IPS DF 6.9 (cell line): ENCODE data around the gene BCL2L15.

Source experiments
- DNase-seq: peaks from one replicate; pipeline ENCODE4 v3.0.0-alpha.2; 2013; ENCODE audit warnings: low read depth, low spot score
- H3K27ac ChIP-seq: one replicate; pipeline ENCODE4 v1.5.1; 2013; ENCODE audit warnings: low read length, control low read depth
- H3K27me3 ChIP-seq: 2 replicates; pipeline ENCODE4 v1.6.1; 2013; ENCODE audit warnings: mild to moderate bottlenecking, low read length; ENCODE audit not compliant: control insufficient read depth, insufficient read depth
- H3K36me3 ChIP-seq: 2 replicates; pipeline ENCODE4 v1.6.1; 2013; ENCODE audit warnings: low read length; ENCODE audit not compliant: control insufficient read depth, insufficient read depth
- H3K4me1 ChIP-seq: 2 replicates; pipeline ENCODE4 v1.6.1; 2013; ENCODE audit warnings: low read length; ENCODE audit not compliant: control insufficient read depth, insufficient read depth
- H3K4me3 ChIP-seq: 2 replicates; pipeline ENCODE4 v1.5.1; 2013; ENCODE audit warnings: mild to moderate bottlenecking, low read length
- H3K9me3 ChIP-seq: 2 replicates; pipeline ENCODE4 v1.6.1; 2013; ENCODE audit warnings: low read length, inconsistent platforms; ENCODE audit not compliant: control insufficient read depth, insufficient read depth
- WGBS: extraction: QIAGEN DNeasy Blood & Tissue Kit; methylation state at CpG from one replicate; pipeline ENCODE4 v1.1.7; 2013; ENCODE audit warnings: mixed read lengths, missing lambda C conversion rate; ENCODE audit not compliant: insufficient read length, insufficient coverage; 5-methylcytosine and 5-hydroxymethylcytosine counted together

Gene BCL2L15

DNA sequence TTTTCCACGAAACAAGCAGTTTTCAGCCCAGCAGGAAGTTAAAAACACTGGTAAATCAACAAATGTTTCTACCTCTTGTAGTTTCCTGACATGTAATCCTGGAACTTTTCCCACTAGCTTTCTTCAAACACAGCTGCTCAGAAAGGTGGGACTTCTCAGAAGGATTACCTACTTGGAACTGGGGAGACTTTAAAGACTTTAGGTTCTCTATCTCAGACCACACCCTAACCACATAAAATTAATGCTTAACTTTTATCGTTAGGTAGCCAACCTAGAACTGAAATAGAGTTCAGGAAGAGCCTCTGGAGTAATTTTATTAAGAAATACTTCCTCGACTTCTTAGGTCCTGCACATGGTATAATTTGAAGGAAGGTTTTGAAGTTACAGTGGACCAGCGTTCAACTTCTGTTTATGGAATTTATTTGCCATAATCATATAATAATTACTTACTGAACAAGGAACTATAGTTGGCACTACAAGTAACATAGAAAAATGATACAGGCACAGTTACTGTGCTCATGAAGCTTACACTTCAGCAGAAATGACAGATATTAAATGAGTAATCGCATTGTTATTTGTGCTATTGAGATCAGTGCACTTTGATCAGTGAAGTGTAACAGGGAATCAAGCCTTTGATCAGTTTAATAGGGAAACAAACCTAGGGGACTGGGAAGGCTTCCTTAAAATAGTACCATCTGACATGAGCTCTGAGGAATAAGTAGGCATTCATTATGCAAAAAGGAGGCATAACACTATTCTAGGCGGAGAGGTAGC is at the start of gene BCL2L15:
BCL2L15 (minus strand) TSS at position 180 of the 774 bp plus-strand sequence. CDS start 206 bp downstream, outside the sequence.
- H3K36me3 ChIP-seq = no peaks in the 10 kb centered on the region

DNA sequence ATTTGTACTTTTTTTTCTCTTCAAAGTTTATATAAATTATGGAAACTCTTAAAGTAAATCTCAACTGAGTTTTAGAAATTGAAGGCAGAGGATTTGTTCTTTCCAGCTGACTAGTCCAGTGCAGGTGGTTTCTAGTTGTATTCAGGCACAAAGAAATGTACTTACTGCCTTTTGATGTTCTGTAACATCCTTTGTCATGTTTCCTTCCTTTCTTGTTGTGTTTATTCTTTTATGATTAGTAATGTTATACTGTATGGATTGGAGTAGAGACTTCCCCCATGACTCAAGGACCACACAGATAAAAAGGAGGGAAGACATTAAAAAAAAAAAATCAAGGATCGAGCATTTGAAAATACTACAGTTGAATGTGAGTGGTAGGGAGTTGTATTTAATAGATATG is 49.8 kb upstream of the BCL2L15 start:
- 100% methylated on average over 1 of the region's 1 CpG for WGBS
- H3K27me3 ChIP-seq = no peaks in the 10 kb centered on the region
- no peaks in the 10 kb centered on the region for H3K4me1 ChIP-seq
- H3K9me3 ChIP-seq = no peaks in the 10 kb centered on the region
- no peak overlapping the region for H3K4me3 ChIP-seq
- H3K27ac ChIP-seq = no peak overlapping the region
- no peak for DNase-seq
- H3K36me3 ChIP-seq = peaks cover 8% of the 10 kb centered on the region; the same call in 1 of the 2 replicates

More for the DNA sequence above, at the start of gene BCL2L15:
- Histone ChIP-seq H3K27me3 (no peaks in the 10 kb centered on the region), H3K27ac (no peak within 1 kb of the TSS), H3K4me3 (no peak within 1 kb of the TSS), H3K9me3 (no peaks in the 10 kb centered on the region), H3K4me1 (no peaks in the 10 kb centered on the region)
- WGBS = no CpG with 5 or more reads among the region's 6 CpGs
- no peak for DNase-seq

DNA sequence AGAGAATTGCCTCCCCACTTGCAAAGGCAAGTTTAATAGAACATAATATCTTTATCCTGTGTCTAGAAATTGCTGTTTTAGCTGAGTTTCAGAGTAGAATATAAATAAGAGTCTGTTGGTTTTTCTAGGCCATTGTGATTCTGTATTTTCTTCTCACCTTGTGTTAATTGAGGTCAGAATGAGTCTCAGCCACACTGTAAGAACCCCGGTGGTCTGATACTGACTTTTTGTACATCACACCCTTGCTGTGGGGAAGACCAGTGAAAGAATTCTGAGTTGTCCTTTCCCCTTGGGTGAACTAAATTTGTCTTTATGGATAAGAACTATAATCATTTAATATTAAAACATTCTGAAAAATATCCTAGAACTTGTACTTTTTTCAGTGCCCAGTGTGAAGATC is 48.6 kb upstream of the BCL2L15 start:
- no peak overlapping the region for H3K4me3 ChIP-seq
- no peaks in the 10 kb centered on the region for H3K27me3 ChIP-seq
- no peak overlapping the region for H3K27ac ChIP-seq
- no peak for DNase-seq
- WGBS = no CpG with 5 or more reads among the region's 1 CpG
- H3K4me1 ChIP-seq = no peaks in the 10 kb centered on the region
- no peaks in the 10 kb centered on the region for H3K9me3 ChIP-seq
- H3K36me3 ChIP-seq = peaks cover 5% of the 10 kb centered on the region; the same call in 1 of the 2 replicates

GRCh38 chr1:113935176-113935575 is 47.8 kb upstream of the BCL2L15 start:
- H3K27ac ChIP-seq = no peak overlapping the region

GRCh38 chr1:113934511-113935055 is 47.2 kb upstream of the BCL2L15 start:
- no peaks in the 10 kb centered on the region for H3K4me1 ChIP-seq
- DNase-seq = no peak
- no peaks in the 10 kb centered on the region for H3K36me3 ChIP-seq
- no CpG with 5 or more reads among the region's 5 CpGs for WGBS
- H3K9me3 ChIP-seq = no peaks in the 10 kb centered on the region
- no peak overlapping the region for H3K4me3 ChIP-seq
- no peak overlapping the region for H3K27ac ChIP-seq
- H3K27me3 ChIP-seq = no peaks in the 10 kb centered on the region

More at GRCh38 chr1:113935176-113935575, 47.8 kb upstream of the BCL2L15 start:
- WGBS = no CpG with 5 or more reads among the region's 1 CpG
- H3K36me3 ChIP-seq = no peaks in the 10 kb centered on the region
- DNase-seq = no peak
- H3K9me3 ChIP-seq = no peaks in the 10 kb centered on the region
- no peak overlapping the region for H3K4me3 ChIP-seq
- no peaks in the 10 kb centered on the region for H3K27me3 ChIP-seq
- no peaks in the 10 kb centered on the region for H3K4me1 ChIP-seq

DNA sequence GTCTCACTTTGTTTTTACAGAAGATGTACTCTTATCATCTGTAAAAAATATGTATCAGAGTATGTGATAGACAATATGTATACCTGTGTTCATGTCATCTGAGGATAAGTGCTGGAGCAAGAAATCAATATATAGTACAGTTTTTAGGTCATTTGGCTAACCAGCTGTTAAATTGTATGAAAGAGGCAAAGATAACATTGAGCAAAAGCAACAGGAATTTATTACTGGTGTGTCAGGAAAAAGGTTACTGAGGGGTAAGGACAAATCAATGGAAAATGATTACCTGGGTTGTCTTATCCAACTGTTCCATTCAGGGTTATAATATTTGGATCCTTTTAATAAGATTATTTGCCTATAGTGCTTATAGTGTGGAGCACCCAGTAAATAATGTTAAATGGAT is 46.6 kb upstream of the BCL2L15 start:
- H3K4me3 ChIP-seq = no peak overlapping the region
- no peak for DNase-seq

DNA sequence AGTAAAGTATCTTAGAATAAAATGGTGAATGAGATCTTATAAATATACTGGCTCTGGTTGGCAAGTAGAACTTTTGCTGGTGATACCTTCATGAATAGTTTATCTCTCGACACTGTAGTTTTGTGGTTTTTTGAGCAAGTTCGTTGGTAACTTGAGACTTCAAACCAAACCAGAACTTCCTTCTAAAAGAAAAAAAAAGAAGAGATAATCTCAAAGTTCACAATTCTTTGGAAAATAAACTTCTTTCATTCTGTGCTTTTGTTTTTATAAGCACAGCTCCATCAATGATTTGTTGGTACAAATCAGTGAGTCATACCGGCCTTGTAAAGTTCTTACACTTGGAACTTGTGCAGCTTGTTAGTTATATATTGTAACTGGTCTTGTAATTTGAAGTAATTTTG is 44.1 kb upstream of the BCL2L15 start:
- Histone ChIP-seq H3K27ac (no peak overlapping the region), H3K4me3 (no peak overlapping the region)
- no peak for DNase-seq

More for the DNA sequence above, 46.6 kb upstream of the BCL2L15 start:
- no peak overlapping the region for H3K27ac ChIP-seq
- no peaks in the 10 kb centered on the region for H3K9me3 ChIP-seq
- H3K4me1 ChIP-seq = no peaks in the 10 kb centered on the region
- no peaks in the 10 kb centered on the region for H3K27me3 ChIP-seq
- H3K36me3 ChIP-seq = no peaks in the 10 kb centered on the region

GRCh38 chr1:113930499-113931161 is 43.2 kb upstream of the BCL2L15 start:
- H3K9me3 ChIP-seq = no peaks in the 10 kb centered on the region
- WGBS = no CpG with 5 or more reads among the region's 8 CpGs
- DNase-seq = no peak
- H3K4me3 ChIP-seq = peak overlapping the region; percentile 86; the same call in 1 of the 2 replicates
- H3K36me3 ChIP-seq = no peaks in the 10 kb centered on the region
- H3K27ac ChIP-seq = no peak overlapping the region
- no peaks in the 10 kb centered on the region for H3K4me1 ChIP-seq
- no peaks in the 10 kb centered on the region for H3K27me3 ChIP-seq

More for the DNA sequence above, 44.1 kb upstream of the BCL2L15 start:
- no peaks in the 10 kb centered on the region for H3K27me3 ChIP-seq
- no peaks in the 10 kb centered on the region for H3K36me3 ChIP-seq
- no peaks in the 10 kb centered on the region for H3K9me3 ChIP-seq
- no peaks in the 10 kb centered on the region for H3K4me1 ChIP-seq
- no CpG with 5 or more reads among the region's 3 CpGs for WGBS

DNA sequence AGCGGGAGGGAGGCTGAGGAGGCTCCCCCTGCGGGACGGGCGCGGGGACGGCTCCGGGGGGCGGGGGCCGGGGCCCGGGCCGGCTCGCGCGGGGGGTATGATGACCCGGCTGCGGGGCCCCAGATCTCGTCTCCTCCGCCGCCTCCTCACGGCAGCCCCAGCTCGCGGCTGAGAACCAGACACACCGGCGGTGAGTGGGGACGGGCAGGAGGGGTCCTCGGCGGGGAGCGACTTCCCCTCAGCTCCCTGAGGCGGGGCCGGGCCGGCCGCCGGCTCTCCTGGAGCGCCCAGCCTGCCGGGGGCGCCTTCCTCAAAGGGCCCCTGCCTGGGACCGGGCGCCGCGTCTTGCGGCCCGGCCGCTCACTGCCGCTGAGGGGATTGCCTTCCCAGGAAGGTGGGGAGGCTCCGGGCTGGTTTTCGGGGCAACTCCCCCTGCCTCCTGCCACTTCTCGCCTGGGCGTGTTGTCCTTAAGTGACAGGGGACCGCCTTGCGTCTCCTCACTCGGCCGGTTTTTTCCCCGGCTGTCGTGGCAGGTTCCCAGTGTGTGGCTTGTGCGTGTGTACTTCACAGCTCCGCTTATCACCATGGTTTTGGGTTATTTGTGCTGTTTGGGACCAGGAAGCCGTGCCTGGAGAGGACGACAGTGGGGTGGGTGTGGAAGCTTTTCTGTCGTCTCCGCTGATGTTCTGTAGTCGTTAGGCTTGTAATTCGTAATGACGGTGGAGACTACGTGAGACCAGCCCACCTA is 42.5 kb upstream of the BCL2L15 start:
- Histone ChIP-seq H3K27me3 (no peaks in the 10 kb centered on the region), H3K4me3 (peak overlapping the region; percentile 86), H3K36me3 (no peaks in the 10 kb centered on the region), H3K27ac (no peak overlapping the region), H3K4me1 (no peaks in the 10 kb centered on the region), H3K9me3 (no peaks in the 10 kb centered on the region)
- DNase-seq = no peak
- WGBS = no CpG with 5 or more reads among the region's 64 CpGs
